Transverse colon (tissue), 4 donors: Measurements from ENCODE around the gene FBXL12. TPM values are rescaled to one million over a fixed set of nuclear protein-coding genes. Genes with fewer than 3 reads are reported as not detected.

ENCODE experiments used
- DNase-seq: peaks from one replicate; pipeline ENCODE4 v3.0.0-alpha.2; 2019
- H3K27ac ChIP-seq, 4 donors: fragments of 200-600 bp; sonication (generic); 2 replicates each; pipeline ENCODE4 v1.5.1; 2016 to 2018; ENCODE audit warnings: inconsistent platforms in 4 of 4
- H3K27me3 ChIP-seq: fragments of 200-600 bp; sonication (generic); 2 replicates; pipeline ENCODE4 v1.5.1; 2017; ENCODE audit warnings: inconsistent platforms
- H3K36me3 ChIP-seq, 4 donors: fragments of 200-600 bp; sonication (generic); 2 replicates each; pipeline ENCODE4 v1.5.1; 2017 to 2019; ENCODE audit warnings: inconsistent platforms in 4 of 4
- H3K4me1 ChIP-seq, 4 donors: fragments of 200-600 bp; sonication (generic); 2 replicates each; pipeline ENCODE4 v1.5.1; 2017 to 2020; ENCODE audit warnings: inconsistent platforms in 4 of 4
- H3K4me3 ChIP-seq, 4 donors: fragments of 200-600 bp; sonication (generic); 1 replicate in 1 of 4; 2 replicates in 3 of 4; pipeline versions ENCODE4 v1.5.1 to v1.6.1; 2017 to 2019; ENCODE audit warnings: inconsistent platforms in 4 of 4
- H3K9me3 ChIP-seq, 2 donors: fragments of 200-600 bp; sonication (generic); 2 replicates each; pipeline ENCODE4 v1.5.1; 2017 to 2019; ENCODE audit warnings: inconsistent platforms in 2 of 2
- EP300 ChIP-seq: sonication (generic); formaldehyde crosslinking; IDR thresholded peaks from one replicate; pipeline ENCODE4 v1.6.1; 2017; ENCODE audit warnings: antibody characterized with exemption, low read depth
- POLR2A ChIP-seq: fragments of 450-650 bp; IDR thresholded peaks from one replicate; pipeline ENCODE4 v1.6.1; 2016; ENCODE audit warnings: antibody characterized with exemption, mild to moderate bottlenecking, moderate library complexity
- POLR2AphosphoS5 ChIP-seq, 3 donors: sonication (generic); formaldehyde crosslinking; IDR thresholded peaks; one replicate each; pipeline ENCODE4 v1.6.1; 2016; ENCODE audit warnings: antibody characterized with exemption in 3 of 3
- WGBS, 2 donors: methylation state at CpG; one replicate each; pipeline ENCODE4 v1.1.5; 2018; ENCODE audit warnings: low coverage in 1 of 2; 5-methylcytosine and 5-hydroxymethylcytosine counted together
- in situ Hi-C, 4 donors: fragments of 200-750 bp; cut with MboI; loops; one replicate each; pipeline versions ENCODE4 v1.15.0 to v1.15.1; 2017; ENCODE audit warnings: low sequenced_read_pairs in 3 of 4, low pct_ligation_motif_present in 1 of 4, low pct_unique_long_range_greater_than_20kb in 1 of 4
- intact Hi-C: fragments of 100-400 bp; cut with DNase I; formaldehyde crosslinking; loops from one replicate; pipeline ENCODE4 v1.15.1; 2023; ENCODE audit warnings: low total_unique reads
- total RNA-seq, 4 donors: library from RNA; depleted of rRNA; stranded (reverse); fragments of >200 nt; gene quantifications; one replicate each; pipeline ENCODE4 v1.1.0, GENCODE V29; 2016
- TF ChIP-seq, protein P1 (sequence below), 5 experiments: fragments of 200-600 bp in 3 of 5; fragments of 450-650 bp in 2 of 5; sonication (generic) in 3 of 5; IDR thresholded peaks; 1 replicate in 2 of 5; 2 replicates in 3 of 5; pipeline ENCODE4 v1.5.1; 2016 to 2017; ENCODE audit warnings: antibody characterized with exemption in 5 of 5, inconsistent platforms in 3 of 5, mild to moderate bottlenecking in 2 of 5, moderate library complexity in 1 of 5

The FBXL12 gene
- total RNA-seq, 4 donors from 2014 or later = 32.9 to 184 (median 83.1) TPM

DNA sequence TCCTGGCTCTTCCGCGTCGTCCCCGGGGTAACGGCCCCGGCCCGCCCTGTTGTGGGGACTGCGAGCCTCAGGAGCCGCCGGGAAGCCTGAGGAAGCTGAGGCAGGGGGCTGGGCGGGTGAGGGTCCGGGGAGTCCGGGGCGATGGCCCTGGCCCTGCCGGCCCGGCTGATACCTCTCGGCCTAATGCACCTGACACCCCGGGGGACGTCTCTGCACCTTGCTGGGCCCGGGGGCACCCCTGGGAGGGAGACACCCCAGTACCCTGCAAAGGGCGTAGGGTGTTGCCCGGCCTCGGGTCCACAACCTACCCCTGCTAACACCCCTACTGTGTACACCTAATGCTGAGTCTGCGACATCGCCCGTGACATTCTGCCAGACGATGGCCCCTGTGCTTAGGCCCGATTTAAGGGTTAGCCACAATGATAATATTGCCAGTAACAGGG is 16.6 kb upstream of the FBXL12 start:
- peak overlapping the region; percentile 75 to 89 (median 82) for H3K27ac ChIP-seq
- intact Hi-C loops (no loop called here), in situ Hi-C loops (no loop called here)
- whole genome bisulfite sequencing, 2 donors = 3 to 20% methylated on average over 3 to 20 of the region's 28 CpGs
- H3K36me3 ChIP-seq = peaks cover 0 to 3% (median 0%) of the 10 kb centered on the region in 4 donors
- peak overlapping the region; percentile 62 to 99 (median 90) for H3K4me3 ChIP-seq
- DNase-seq = peak; percentile 20
- H3K9me3 ChIP-seq = no peaks in the 10 kb centered on the region
- peaks cover 8 to 13% (median 10%) of the 10 kb centered on the region in 4 donors for H3K4me1 ChIP-seq
- TF ChIP-seq EP300 (no peak), POLR2A (no peak), POLR2AphosphoS5 (IDR thresholded peaks at IDR 0.05) (no peak)
- TF ChIP-seq, protein P1, sequence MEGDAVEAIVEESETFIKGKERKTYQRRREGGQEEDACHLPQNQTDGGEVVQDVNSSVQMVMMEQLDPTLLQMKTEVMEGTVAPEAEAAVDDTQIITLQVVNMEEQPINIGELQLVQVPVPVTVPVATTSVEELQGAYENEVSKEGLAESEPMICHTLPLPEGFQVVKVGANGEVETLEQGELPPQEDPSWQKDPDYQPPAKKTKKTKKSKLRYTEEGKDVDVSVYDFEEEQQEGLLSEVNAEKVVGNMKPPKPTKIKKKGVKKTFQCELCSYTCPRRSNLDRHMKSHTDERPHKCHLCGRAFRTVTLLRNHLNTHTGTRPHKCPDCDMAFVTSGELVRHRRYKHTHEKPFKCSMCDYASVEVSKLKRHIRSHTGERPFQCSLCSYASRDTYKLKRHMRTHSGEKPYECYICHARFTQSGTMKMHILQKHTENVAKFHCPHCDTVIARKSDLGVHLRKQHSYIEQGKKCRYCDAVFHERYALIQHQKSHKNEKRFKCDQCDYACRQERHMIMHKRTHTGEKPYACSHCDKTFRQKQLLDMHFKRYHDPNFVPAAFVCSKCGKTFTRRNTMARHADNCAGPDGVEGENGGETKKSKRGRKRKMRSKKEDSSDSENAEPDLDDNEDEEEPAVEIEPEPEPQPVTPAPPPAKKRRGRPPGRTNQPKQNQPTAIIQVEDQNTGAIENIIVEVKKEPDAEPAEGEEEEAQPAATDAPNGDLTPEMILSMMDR (IDR thresholded peaks at IDR 0.05) = no peak
- no peaks in the 10 kb centered on the region for H3K27me3 ChIP-seq

DNA sequence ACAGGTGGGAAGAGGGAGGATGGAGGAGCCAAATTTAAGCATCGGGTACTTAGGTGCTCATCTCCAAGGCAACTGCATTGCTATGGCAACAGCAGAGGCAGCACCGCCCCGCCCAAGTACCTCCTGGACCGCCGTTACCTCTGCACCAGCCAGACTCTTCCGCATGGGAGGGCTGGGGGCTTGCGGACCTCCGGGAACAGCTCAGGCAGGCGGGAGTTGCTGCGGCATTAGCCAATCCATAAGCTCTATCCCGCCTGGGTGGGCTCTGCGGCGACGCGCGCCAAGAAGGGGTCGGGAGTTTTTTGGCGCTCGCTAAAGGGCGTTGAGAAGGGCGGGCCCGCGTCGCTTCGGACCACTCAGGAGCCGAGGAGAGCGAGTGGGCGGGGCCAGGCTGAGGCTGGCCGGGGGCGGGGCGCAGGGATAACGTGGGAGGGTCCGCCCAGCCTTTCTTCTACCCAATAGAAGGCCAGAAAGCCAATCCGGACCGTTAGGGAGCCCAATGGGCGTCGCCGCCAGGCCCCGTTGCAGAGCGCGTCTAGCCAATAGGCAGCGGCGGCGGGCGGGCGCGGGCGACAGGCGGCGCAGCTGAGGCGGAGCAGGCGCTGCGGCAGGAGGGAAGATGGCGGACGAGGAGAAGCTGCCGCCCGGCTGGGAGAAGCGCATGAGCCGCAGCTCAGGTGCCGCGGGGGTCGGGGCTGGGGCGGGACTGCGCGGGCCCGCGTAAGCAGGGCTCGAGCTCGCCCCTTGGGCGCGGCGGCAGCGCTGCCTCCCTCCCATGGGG is 16.0 kb upstream of the FBXL12 start, which contains the start of gene PIN1:
Gene PIN1, plus strand, starts transcription at position 593 of the 781 bp plus-strand sequence. Its CDS starts 27 bp downstream, at position 620.
- in situ Hi-C loops = no loop called here
- H3K27me3 ChIP-seq = no peaks in the 10 kb centered on the region
- TF ChIP-seq POLR2A (peak; percentile 29), POLR2AphosphoS5 (IDR thresholded peaks at IDR 0.05) (peak; percentile 61 to 68 (median 67)), EP300 (no peak)
- TF ChIP-seq, protein P1 (IDR thresholded peaks at IDR 0.05) = peak in 4 of 5 experiments; percentile 58 to 73 (median 60)
- DNase-seq = peak; percentile 100
- peaks cover 0 to 3% (median 1%) of the 10 kb centered on the region in 4 donors for H3K36me3 ChIP-seq
- no peaks in the 10 kb centered on the region for H3K9me3 ChIP-seq
- peak within 1 kb of the TSS; percentile 79 to 89 (median 84) for H3K27ac ChIP-seq
- H3K4me1 ChIP-seq = peaks cover 8 to 13% (median 10%) of the 10 kb centered on the region in 4 donors
- peak within 1 kb of the TSS; percentile 62 to 99 (median 90) for H3K4me3 ChIP-seq
- intact Hi-C loops = no loop called here
- 0% methylated on average over 49 of the region's 73 CpGs; no CpG with 5 or more reads in 1 of the 2 donors for WGBS, 2 donors

DNA sequence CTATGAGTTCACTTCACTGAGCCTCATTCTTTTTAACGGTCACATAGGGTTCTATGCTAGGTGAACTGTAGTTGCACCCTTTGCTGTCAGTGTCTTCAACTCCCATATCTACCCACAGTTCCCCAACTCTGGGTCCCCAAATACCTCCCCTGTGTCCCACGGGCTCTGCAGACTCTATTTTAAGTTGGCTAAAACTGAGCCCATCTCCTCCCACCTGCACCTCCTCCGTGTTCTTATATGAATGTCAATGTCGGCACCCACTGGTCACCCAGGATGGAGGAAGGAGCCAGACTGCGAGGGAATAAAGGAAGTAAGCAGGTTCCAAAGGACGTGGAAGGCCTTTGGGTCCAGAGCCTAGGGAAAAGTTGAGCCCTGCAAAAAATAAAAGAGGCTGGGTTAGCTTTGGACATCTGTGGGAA is 15.4 kb upstream of the FBXL12 start:
- Histone ChIP-seq H3K9me3 (no peaks in the 10 kb centered on the region), H3K27me3 (no peaks in the 10 kb centered on the region), H3K36me3 (peaks cover 0 to 7% (median 3%) of the 10 kb centered on the region in 4 donors), H3K4me1 (peaks cover 8 to 13% (median 10%) of the 10 kb centered on the region in 4 donors), H3K4me3 (peak overlapping the region in 3 of 4 donors; percentile 81 to 99 (median 98)), H3K27ac (peak overlapping the region; percentile 68 to 85 (median 78))
- in situ Hi-C loops (no loop called here), intact Hi-C loops (no loop called here)
- TF ChIP-seq POLR2AphosphoS5 (IDR thresholded peaks at IDR 0.05) = no peak
- TF ChIP-seq, protein P1 (IDR thresholded peaks at IDR 0.05) = no peak
- 56 to 62% methylated on average over 5 to 6 of the region's 6 CpGs for WGBS, 2 donors
- no peak for DNase-seq

DNA sequence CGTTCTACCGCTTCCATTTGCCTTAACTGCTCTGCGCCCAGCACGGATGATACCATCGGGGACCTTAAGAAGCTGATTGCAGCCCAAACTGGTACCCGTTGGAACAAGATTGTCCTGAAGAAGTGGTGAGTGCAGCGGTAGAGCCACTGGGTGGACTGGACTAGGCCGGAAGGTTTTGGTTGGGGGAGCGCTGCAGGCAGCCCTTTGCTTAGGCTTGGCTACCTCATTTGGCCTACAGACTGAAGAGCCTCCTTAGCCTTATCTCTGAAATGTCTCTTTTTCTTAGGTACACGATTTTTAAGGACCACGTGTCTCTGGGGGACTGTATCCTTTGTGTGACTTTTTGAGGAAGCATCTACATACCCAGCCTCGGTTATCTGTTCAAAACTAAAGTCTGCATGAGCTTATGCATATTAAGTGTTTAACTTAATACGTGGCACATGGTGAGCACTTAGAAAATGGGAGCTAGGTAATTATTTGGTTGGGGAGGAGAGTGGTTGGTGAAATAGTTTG is 9.7 kb upstream of the FBXL12 start:
- no peak for DNase-seq
- peaks cover 0 to 7% (median 3%) of the 10 kb centered on the region in 4 donors for H3K36me3 ChIP-seq
- peak overlapping the region; percentile 58 to 95 (median 92) for H3K4me3 ChIP-seq
- peak overlapping the region in 3 of 4 donors; percentile 90 to 93 (median 91) for H3K27ac ChIP-seq
- intact Hi-C loops (no loop called here), in situ Hi-C loops (no loop called here)
- no peaks in the 10 kb centered on the region for H3K9me3 ChIP-seq
- H3K4me1 ChIP-seq = peaks cover 8 to 23% (median 21%) of the 10 kb centered on the region in 4 donors
- H3K27me3 ChIP-seq = no peaks in the 10 kb centered on the region
- WGBS, 2 donors = 36 to 47% methylated on average over 4 to 13 of the region's 13 CpGs
- TF ChIP-seq, protein P1 (IDR thresholded peaks at IDR 0.05) = no peak
- TF ChIP-seq POLR2A = no peak
- no peak for TF ChIP-seq POLR2AphosphoS5 (IDR thresholded peaks at IDR 0.05)
- TF ChIP-seq EP300 = no peak
